H1 (cell line): ENCODE data around the gene TRPM1. TPM values are rescaled to one million over a fixed set of nuclear protein-coding genes. Genes with fewer than 3 reads are reported as not detected.

Experiments
- JUN ChIP-seq: IDR thresholded peaks from 2 replicates; pipeline ENCODE4 v1.6.1; 2011; ENCODE audit warnings: low read depth, mild to moderate bottlenecking, improper control_type of control experiment, low read length
- JUND ChIP-seq: IDR thresholded peaks from 2 replicates; pipeline ENCODE4 v1.6.1; 2011; ENCODE audit warnings: mild to moderate bottlenecking, improper control_type of control experiment, low read length
- NANOG ChIP-seq: IDR thresholded peaks from 2 replicates; pipeline ENCODE4 v1.6.1; 2011; ENCODE audit warnings: low read length, low read depth, mild to moderate bottlenecking, inconsistent platforms; ENCODE audit not compliant: insufficient read depth, poor library complexity, severe bottlenecking
- RAD21 ChIP-seq, 2 experiments: IDR thresholded peaks in 1 of 2; conservative IDR thresholded peaks in 1 of 2; 2 replicates each; pipeline ENCODE4 v1.6.1; 2011; ENCODE audit warnings: low read depth in 2 of 2, low read length in 2 of 2, improper control_type of control experiment in 1 of 2, inconsistent platforms in 1 of 2, mild to moderate bottlenecking in 1 of 2, moderate library complexity in 1 of 2
- RFX5 ChIP-seq: IDR thresholded peaks from 2 replicates; pipeline ENCODE4 v1.6.1; 2011; ENCODE audit warnings: low read depth, low read length, improper control_type of control experiment, borderline replicate concordance
- SAP30 ChIP-seq: fragments of 300-600 bp; sonication (generic); IDR thresholded peaks from 2 replicates; pipeline ENCODE4 v1.7.1; 2012; ENCODE audit warnings: low read length, moderate library complexity, mild to moderate bottlenecking, inconsistent platforms; ENCODE audit not compliant: insufficient read depth, insufficient replicate concordance
- TBP ChIP-seq: IDR thresholded peaks from 2 replicates; pipeline ENCODE4 v1.6.1; 2011; ENCODE audit warnings: low read depth, low read length, improper control_type of control experiment
- polyA plus RNA-seq, 7 experiments: library from polyadenylated mRNA; depleted of rRNA in 3 of 7; stranded (reverse) in 5 of 7; unstranded in 2 of 7; fragments of >200 nt in 5 of 7; fragments of 200-250 nt in 2 of 7; gene quantifications; 1 replicate in 5 of 7; 2 replicates in 1 of 7; 4 replicates in 1 of 7; pipeline versions ENCODE4 v1.2.1 to v1.2.3, GENCODE V29; 2011 to 2013; ENCODE audit warnings: missing spikeins in 2 of 7, mixed read lengths in 2 of 7
- total RNA-seq: library from RNA; stranded (reverse); fragmentation: NEBNext Ultra II Directional; extraction: Animal tissue kit (Norgen Biotek cat#: 25700); gene quantifications from 2 replicates; pipeline ENCODE4 v1.2.1, GENCODE V29; 2021
- TF ChIP-seq, protein P1 (sequence below): fragments of 300-600 bp; sonication (generic); IDR thresholded peaks from 2 replicates; pipeline ENCODE4 v1.7.1; 2012; ENCODE audit warnings: low read length, moderate library complexity, mild to moderate bottlenecking, inconsistent platforms; ENCODE audit not compliant: insufficient replicate concordance

TRPM1 gene
- total and polyA plus RNA-seq, 2 of the 8 experiments (the other 6 are each of a cell fraction or from before 2014, with no cell fraction given) = 0.05 TPM; not detected in 1

DNA sequence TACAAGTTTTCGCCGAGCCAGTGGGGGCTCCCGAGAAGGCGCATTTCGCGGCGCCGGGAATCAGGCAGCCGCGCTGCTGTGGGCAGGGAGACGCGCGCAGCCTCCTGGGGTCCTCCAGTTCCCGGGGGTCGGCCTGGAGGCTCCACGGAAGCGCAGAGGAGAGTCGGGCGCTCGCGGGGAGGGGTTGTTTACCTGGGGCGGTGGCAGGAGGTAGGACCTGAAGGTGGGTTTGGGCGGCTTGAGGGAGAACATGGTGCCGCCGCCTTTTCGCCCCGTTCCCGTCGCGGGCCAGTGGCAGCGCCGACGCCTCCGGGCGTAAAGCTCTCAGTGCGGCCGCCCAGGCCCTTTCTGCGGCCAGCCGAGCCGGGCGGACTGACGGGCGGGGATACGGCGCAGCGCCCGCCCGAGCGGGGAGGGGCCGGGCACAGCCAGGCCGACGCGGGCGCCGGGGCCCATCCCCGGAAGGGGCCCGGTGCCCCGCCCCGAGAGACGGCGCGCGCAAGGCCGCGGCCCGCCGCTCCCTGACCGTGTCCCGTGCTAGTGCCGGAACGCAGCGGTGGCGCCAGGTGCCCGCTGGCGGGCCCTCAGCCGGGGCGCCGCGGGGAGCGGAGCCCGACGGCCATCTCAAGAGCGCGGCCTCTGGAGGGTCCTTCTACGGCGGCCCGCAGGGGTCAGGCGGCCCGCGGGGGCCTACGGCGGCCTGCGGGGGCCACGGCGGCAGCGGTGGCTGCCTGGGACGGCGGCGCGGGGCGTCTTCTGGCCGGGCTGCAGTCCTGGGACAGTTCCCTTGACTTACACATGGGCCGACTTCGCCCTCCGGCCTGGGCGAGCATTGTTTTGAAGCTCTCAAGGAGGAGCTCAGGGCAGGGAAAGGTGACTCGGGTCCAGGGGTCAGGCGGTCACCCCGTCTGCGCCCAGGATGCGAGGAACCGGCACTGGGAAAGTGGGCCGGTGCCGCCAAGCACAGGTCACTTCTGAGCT, 110.0 kb downstream of the TRPM1 start, which contains the start of gene MTMR10 (continued):
- TF ChIP-seq, protein P1, sequence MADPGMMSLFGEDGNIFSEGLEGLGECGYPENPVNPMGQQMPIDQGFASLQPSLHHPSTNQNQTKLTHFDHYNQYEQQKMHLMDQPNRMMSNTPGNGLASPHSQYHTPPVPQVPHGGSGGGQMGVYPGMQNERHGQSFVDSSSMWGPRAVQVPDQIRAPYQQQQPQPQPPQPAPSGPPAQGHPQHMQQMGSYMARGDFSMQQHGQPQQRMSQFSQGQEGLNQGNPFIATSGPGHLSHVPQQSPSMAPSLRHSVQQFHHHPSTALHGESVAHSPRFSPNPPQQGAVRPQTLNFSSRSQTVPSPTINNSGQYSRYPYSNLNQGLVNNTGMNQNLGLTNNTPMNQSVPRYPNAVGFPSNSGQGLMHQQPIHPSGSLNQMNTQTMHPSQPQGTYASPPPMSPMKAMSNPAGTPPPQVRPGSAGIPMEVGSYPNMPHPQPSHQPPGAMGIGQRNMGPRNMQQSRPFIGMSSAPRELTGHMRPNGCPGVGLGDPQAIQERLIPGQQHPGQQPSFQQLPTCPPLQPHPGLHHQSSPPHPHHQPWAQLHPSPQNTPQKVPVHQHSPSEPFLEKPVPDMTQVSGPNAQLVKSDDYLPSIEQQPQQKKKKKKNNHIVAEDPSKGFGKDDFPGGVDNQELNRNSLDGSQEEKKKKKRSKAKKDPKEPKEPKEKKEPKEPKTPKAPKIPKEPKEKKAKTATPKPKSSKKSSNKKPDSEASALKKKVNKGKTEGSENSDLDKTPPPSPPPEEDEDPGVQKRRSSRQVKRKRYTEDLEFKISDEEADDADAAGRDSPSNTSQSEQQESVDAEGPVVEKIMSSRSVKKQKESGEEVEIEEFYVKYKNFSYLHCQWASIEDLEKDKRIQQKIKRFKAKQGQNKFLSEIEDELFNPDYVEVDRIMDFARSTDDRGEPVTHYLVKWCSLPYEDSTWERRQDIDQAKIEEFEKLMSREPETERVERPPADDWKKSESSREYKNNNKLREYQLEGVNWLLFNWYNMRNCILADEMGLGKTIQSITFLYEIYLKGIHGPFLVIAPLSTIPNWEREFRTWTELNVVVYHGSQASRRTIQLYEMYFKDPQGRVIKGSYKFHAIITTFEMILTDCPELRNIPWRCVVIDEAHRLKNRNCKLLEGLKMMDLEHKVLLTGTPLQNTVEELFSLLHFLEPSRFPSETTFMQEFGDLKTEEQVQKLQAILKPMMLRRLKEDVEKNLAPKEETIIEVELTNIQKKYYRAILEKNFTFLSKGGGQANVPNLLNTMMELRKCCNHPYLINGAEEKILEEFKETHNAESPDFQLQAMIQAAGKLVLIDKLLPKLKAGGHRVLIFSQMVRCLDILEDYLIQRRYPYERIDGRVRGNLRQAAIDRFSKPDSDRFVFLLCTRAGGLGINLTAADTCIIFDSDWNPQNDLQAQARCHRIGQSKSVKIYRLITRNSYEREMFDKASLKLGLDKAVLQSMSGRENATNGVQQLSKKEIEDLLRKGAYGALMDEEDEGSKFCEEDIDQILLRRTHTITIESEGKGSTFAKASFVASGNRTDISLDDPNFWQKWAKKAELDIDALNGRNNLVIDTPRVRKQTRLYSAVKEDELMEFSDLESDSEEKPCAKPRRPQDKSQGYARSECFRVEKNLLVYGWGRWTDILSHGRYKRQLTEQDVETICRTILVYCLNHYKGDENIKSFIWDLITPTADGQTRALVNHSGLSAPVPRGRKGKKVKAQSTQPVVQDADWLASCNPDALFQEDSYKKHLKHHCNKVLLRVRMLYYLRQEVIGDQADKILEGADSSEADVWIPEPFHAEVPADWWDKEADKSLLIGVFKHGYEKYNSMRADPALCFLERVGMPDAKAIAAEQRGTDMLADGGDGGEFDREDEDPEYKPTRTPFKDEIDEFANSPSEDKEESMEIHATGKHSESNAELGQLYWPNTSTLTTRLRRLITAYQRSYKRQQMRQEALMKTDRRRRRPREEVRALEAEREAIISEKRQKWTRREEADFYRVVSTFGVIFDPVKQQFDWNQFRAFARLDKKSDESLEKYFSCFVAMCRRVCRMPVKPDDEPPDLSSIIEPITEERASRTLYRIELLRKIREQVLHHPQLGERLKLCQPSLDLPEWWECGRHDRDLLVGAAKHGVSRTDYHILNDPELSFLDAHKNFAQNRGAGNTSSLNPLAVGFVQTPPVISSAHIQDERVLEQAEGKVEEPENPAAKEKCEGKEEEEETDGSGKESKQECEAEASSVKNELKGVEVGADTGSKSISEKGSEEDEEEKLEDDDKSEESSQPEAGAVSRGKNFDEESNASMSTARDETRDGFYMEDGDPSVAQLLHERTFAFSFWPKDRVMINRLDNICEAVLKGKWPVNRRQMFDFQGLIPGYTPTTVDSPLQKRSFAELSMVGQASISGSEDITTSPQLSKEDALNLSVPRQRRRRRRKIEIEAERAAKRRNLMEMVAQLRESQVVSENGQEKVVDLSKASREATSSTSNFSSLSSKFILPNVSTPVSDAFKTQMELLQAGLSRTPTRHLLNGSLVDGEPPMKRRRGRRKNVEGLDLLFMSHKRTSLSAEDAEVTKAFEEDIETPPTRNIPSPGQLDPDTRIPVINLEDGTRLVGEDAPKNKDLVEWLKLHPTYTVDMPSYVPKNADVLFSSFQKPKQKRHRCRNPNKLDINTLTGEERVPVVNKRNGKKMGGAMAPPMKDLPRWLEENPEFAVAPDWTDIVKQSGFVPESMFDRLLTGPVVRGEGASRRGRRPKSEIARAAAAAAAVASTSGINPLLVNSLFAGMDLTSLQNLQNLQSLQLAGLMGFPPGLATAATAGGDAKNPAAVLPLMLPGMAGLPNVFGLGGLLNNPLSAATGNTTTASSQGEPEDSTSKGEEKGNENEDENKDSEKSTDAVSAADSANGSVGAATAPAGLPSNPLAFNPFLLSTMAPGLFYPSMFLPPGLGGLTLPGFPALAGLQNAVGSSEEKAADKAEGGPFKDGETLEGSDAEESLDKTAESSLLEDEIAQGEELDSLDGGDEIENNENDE = no peak
- TF ChIP-seq JUND (0 out of 2 replicates have a peak, but pooled peaks have one; percentile 16), RAD21 (IDR thresholded peaks at IDR 0.05 in 1 of 2, conservative IDR thresholded peaks at IDR 0.05 in 1 of 2; ENCODE audit: low read depth in 2 of 2, low read length in 2 of 2) (no peak), NANOG (no peak), SAP30 (no peak), TBP (peak; percentile 69), JUN (no peak), RFX5 (no peak)
